ENCODE data around the gene RRP1.
"Not testable (repeated sequence)": the region's sequence is repeated elsewhere in the genome, so short reads cannot be mapped to it uniquely, and the experiment has no call there.

RRP1 gene

GRCh38 chr21:43820466-43820865, 31.1 kb downstream of the RRP1 start:
- Mint-ChIP-seq H3K27me3 (no peaks in the 10 kb centered on the region), H3K36me3 (ENCODE audit: low read depth) (peaks cover 5% of the 10 kb centered on the region), H3K27ac (no peak overlapping the region), H3K4me3 (no peak overlapping the region), H3K4me1 (ENCODE audit: low read depth) (peaks cover 3% of the 10 kb centered on the region), H3K9me3 (peaks cover 5% of the 10 kb centered on the region)
- no peak for DNase-seq

- not testable (repeated sequence) for H3K4me3 Mint-ChIP-seq; H3K36me3 Mint-ChIP-seq (ENCODE audit: low read depth); H3K27me3 Mint-ChIP-seq; DNase-seq; H3K9me3 Mint-ChIP-seq; H3K27ac Mint-ChIP-seq; H3K4me1 Mint-ChIP-seq (ENCODE audit: low read depth)
Measured at GRCh38 chr21:43822166-43822565, 32.8 kb downstream of the RRP1 start.

- not testable (repeated sequence) for DNase-seq; H3K4me1 Mint-ChIP-seq (ENCODE audit: low read depth)
Measured at GRCh38 chr21:43822741-43823140, 33.4 kb downstream of the RRP1 start.

GRCh38 chr21:43824333-43825241, 35.2 kb downstream of the RRP1 start:
- Mint-ChIP-seq H3K36me3 (ENCODE audit: low read depth) (no peaks in the 10 kb centered on the region), H3K27ac (no peak overlapping the region), H3K4me1 (ENCODE audit: low read depth) (peaks cover 3% of the 10 kb centered on the region), H3K4me3 (no peak overlapping the region), H3K9me3 (no peaks in the 10 kb centered on the region), H3K27me3 (peaks cover 11% of the 10 kb centered on the region)
- DNase-seq = no peak

More at GRCh38 chr21:43822741-43823140, 33.4 kb downstream of the RRP1 start:
- not testable (repeated sequence) for H3K27ac Mint-ChIP-seq; H3K9me3 Mint-ChIP-seq; H3K27me3 Mint-ChIP-seq; H3K4me3 Mint-ChIP-seq; H3K36me3 Mint-ChIP-seq (ENCODE audit: low read depth)

- peaks cover 17% of the 10 kb centered on the region for H3K27me3 Mint-ChIP-seq
- H3K4me1 Mint-ChIP-seq (ENCODE audit: low read depth) = peaks cover 3% of the 10 kb centered on the region
- H3K9me3 Mint-ChIP-seq = no peaks in the 10 kb centered on the region
- H3K27ac Mint-ChIP-seq = no peak overlapping the region
- H3K36me3 Mint-ChIP-seq (ENCODE audit: low read depth) = no peaks in the 10 kb centered on the region
- H3K4me3 Mint-ChIP-seq = no peak overlapping the region
- DNase-seq = no peak
Measured at GRCh38 chr21:43825242-43825935, 36.0 kb downstream of the RRP1 start.

- H3K27me3 Mint-ChIP-seq = peaks cover 18% of the 10 kb centered on the region
- peaks cover 3% of the 10 kb centered on the region for H3K4me1 Mint-ChIP-seq (ENCODE audit: low read depth)
- H3K9me3 Mint-ChIP-seq = no peaks in the 10 kb centered on the region
- no peak for DNase-seq
- H3K4me3 Mint-ChIP-seq = no peak overlapping the region
- H3K27ac Mint-ChIP-seq = no peak overlapping the region
- H3K36me3 Mint-ChIP-seq (ENCODE audit: low read depth) = no peaks in the 10 kb centered on the region
Measured at GRCh38 chr21:43825936-43826622, 36.7 kb downstream of the RRP1 start.

- no peak for DNase-seq
- H3K36me3 Mint-ChIP-seq (ENCODE audit: low read depth) = no peaks in the 10 kb centered on the region
- H3K27ac Mint-ChIP-seq = no peak overlapping the region
- no peak overlapping the region for H3K4me3 Mint-ChIP-seq
- peaks cover 18% of the 10 kb centered on the region for H3K27me3 Mint-ChIP-seq
- H3K9me3 Mint-ChIP-seq = no peaks in the 10 kb centered on the region
- H3K4me1 Mint-ChIP-seq (ENCODE audit: low read depth) = peaks cover 3% of the 10 kb centered on the region
Measured at GRCh38 chr21:43826623-43826974, 37.2 kb downstream of the RRP1 start.

- Mint-ChIP-seq H3K9me3 (no peaks in the 10 kb centered on the region), H3K4me3 (no peak overlapping the region), H3K36me3 (ENCODE audit: low read depth) (no peaks in the 10 kb centered on the region), H3K27ac (no peak overlapping the region), H3K4me1 (ENCODE audit: low read depth) (peaks cover 3% of the 10 kb centered on the region), H3K27me3 (peaks cover 18% of the 10 kb centered on the region)
- no peak for DNase-seq
Measured at GRCh38 chr21:43827015-43827611, 37.7 kb downstream of the RRP1 start.

GRCh38 chr21:43829161-43829560, 39.8 kb downstream of the RRP1 start:
- no peaks in the 10 kb centered on the region for H3K9me3 Mint-ChIP-seq
- H3K36me3 Mint-ChIP-seq (ENCODE audit: low read depth) = no peaks in the 10 kb centered on the region
- H3K4me1 Mint-ChIP-seq (ENCODE audit: low read depth) = peaks cover 3% of the 10 kb centered on the region
- no peak for DNase-seq
- no peak overlapping the region for H3K4me3 Mint-ChIP-seq
- H3K27ac Mint-ChIP-seq = no peak overlapping the region
- H3K27me3 Mint-ChIP-seq = peaks cover 29% of the 10 kb centered on the region

GRCh38 chr21:43829575-43830119, 40.3 kb downstream of the RRP1 start:
- no peak for DNase-seq
- Mint-ChIP-seq H3K9me3 (no peaks in the 10 kb centered on the region), H3K27me3 (peaks cover 32% of the 10 kb centered on the region), H3K4me1 (ENCODE audit: low read depth) (no peaks in the 10 kb centered on the region), H3K27ac (no peak overlapping the region), H3K4me3 (no peak overlapping the region), H3K36me3 (ENCODE audit: low read depth) (no peaks in the 10 kb centered on the region)

GRCh38 chr21:43832158-43832550, 42.8 kb downstream of the RRP1 start:
- Mint-ChIP-seq H3K36me3 (ENCODE audit: low read depth) (no peaks in the 10 kb centered on the region), H3K4me3 (no peak overlapping the region), H3K27ac (no peak overlapping the region), H3K4me1 (ENCODE audit: low read depth) (no peaks in the 10 kb centered on the region), H3K27me3 (peaks cover 55% of the 10 kb centered on the region), H3K9me3 (no peaks in the 10 kb centered on the region)
- no peak for DNase-seq

GRCh38 chr21:43832648-43833047, 43.3 kb downstream of the RRP1 start:
- DNase-seq = no peak
- Mint-ChIP-seq H3K4me3 (no peak overlapping the region), H3K27me3 (peaks cover 59% of the 10 kb centered on the region), H3K36me3 (ENCODE audit: low read depth) (no peaks in the 10 kb centered on the region), H3K27ac (no peak overlapping the region), H3K4me1 (ENCODE audit: low read depth) (no peaks in the 10 kb centered on the region), H3K9me3 (no peaks in the 10 kb centered on the region)

GRCh38 chr21:43834146-43834905, 44.9 kb downstream of the RRP1 start:
- Mint-ChIP-seq H3K36me3 (ENCODE audit: low read depth) (no peaks in the 10 kb centered on the region), H3K4me3 (no peak overlapping the region), H3K9me3 (no peaks in the 10 kb centered on the region), H3K27me3 (peaks cover 59% of the 10 kb centered on the region), H3K27ac (no peak overlapping the region), H3K4me1 (ENCODE audit: low read depth) (peaks cover 3% of the 10 kb centered on the region)
- DNase-seq = no peak

GRCh38 chr21:43835050-43835449, 45.7 kb downstream of the RRP1 start:
- no peak for DNase-seq
- Mint-ChIP-seq H3K9me3 (no peaks in the 10 kb centered on the region), H3K27ac (no peak overlapping the region), H3K4me1 (ENCODE audit: low read depth) (peaks cover 3% of the 10 kb centered on the region), H3K36me3 (ENCODE audit: low read depth) (no peaks in the 10 kb centered on the region), H3K4me3 (no peak overlapping the region), H3K27me3 (peaks cover 56% of the 10 kb centered on the region)

All from activated T-cell treated with anti-CD3 and anti-CD28 coated beads, Interleukin-2, amount 50 U/mL, for 24 hours (primary cell).